PC-3 (cell line): Measurements from ENCODE around the gene SEL1L. TPM values are rescaled to one million over a fixed set of nuclear protein-coding genes. Genes with fewer than 3 reads are reported as not detected.
A peak's percentile ranks its signal among the peaks of the same experiment; 100 is the strongest.

Experiments
- ATAC-seq: fragments of 200-7000 bp; cut with Tn5 transposase; 2 replicates; pipeline ENCODE4 v1.9.1; 2020; ENCODE audit warnings: mild to moderate bottlenecking, moderate library complexity
- BruUV-seq: library from RNA; stranded (reverse); fragments of 400-500 nt; replicated peaks from 2 replicates; lab custom pipeline; 2021; lab: Mats Ljungman, UMichigan
- CTCF ChIA-PET: fragments of 300-600 bp; sonication (Branson Sonifier 250); formaldehyde crosslinking; loops from one replicate; lab custom pipeline; 2022; ENCODE audit warnings: antibody characterized with exemption; lab: Charles Lee
- POLR2A ChIA-PET: fragments of 300-600 bp; sonication (Branson Sonifier 250); formaldehyde crosslinking; loops from one replicate; lab custom pipeline; 2022; ENCODE audit warnings: antibody characterized with exemption; ENCODE audit not compliant: unreplicated experiment; lab: Charles Lee
- DNase-seq: peaks from one replicate; pipeline ENCODE4 v3.0.0-alpha.2; 2015
- H2AFZ ChIP-seq: fragments of 300-600 bp; sonication (generic); 2 replicates; pipeline ENCODE4 v1.6.0; 2016; ENCODE audit warnings: antibody characterized with exemption, low read length
- H3F3A ChIP-seq: fragments of 300-600 bp; sonication (generic); one replicate; pipeline ENCODE4 v1.6.0; 2017; ENCODE audit warnings: antibody characterized with exemption, low read length, control low read depth, mild to moderate bottlenecking; ENCODE audit not compliant: unreplicated experiment
- H3K27ac ChIP-seq: fragments of 300-600 bp; sonication (generic); 2 replicates; pipeline ENCODE4 v1.5.1; 2016; ENCODE audit warnings: mild to moderate bottlenecking, low read length
- H3K27me3 ChIP-seq: fragments of 300-600 bp; sonication (generic); 2 replicates; pipeline ENCODE4 v1.6.1; 2016; ENCODE audit warnings: low read length, mixed read lengths
- H3K36me3 ChIP-seq: fragments of 300-600 bp; sonication (generic); 2 replicates; pipeline ENCODE4 v1.6.1; 2016; ENCODE audit warnings: low read depth, mixed run types, low read length, mixed read lengths
- H3K4me1 ChIP-seq: fragments of 300-600 bp; sonication (generic); 2 replicates; pipeline ENCODE4 v1.5.1; 2016; ENCODE audit warnings: low read length; ENCODE audit not compliant: insufficient read depth
- H3K4me2 ChIP-seq: fragments of 300-600 bp; sonication (generic); 2 replicates; pipeline ENCODE4 v1.6.0; 2016; ENCODE audit warnings: low read length
- H3K4me3 ChIP-seq: fragments of 300-600 bp; sonication (generic); 2 replicates; pipeline ENCODE4 v1.5.1; 2016; ENCODE audit warnings: mild to moderate bottlenecking, low read length, mixed read lengths
- H3K79me2 ChIP-seq: fragments of 300-600 bp; sonication (generic); 2 replicates; pipeline ENCODE4 v1.6.1; 2017; ENCODE audit warnings: low read length, mixed read lengths
- H3K9ac ChIP-seq: fragments of 300-600 bp; sonication (generic); 2 replicates; pipeline ENCODE4 v1.6.0; 2016; ENCODE audit warnings: mild to moderate bottlenecking, low read length
- H3K9me2 ChIP-seq: fragments of 300-600 bp; sonication (generic); replicated peaks from 2 replicates; pipeline ENCODE4 v1.6.1; 2016; ENCODE audit warnings: mixed run types, low read length, mixed read lengths
- H3K9me3 ChIP-seq: fragments of 300-600 bp; sonication (generic); 2 replicates; pipeline ENCODE4 v1.6.1; 2016; ENCODE audit warnings: low read length, mixed read lengths
- H4K20me1 ChIP-seq: fragments of 300-600 bp; sonication (generic); 2 replicates; pipeline ENCODE4 v1.6.1; 2016; ENCODE audit warnings: low read length, mixed read lengths
- EZH2 ChIP-seq: fragments of 300-600 bp; sonication (generic); IDR thresholded peaks from one replicate; pipeline ENCODE4 v1.6.1; 2017; ENCODE audit warnings: antibody characterized with exemption, mild to moderate bottlenecking, low read length; ENCODE audit not compliant: unreplicated experiment
- EZH2phosphoT487 ChIP-seq: fragments of 300-600 bp; sonication (generic); IDR thresholded peaks from 2 replicates; pipeline ENCODE4 v1.6.1; 2018; ENCODE audit warnings: mild to moderate bottlenecking, antibody characterized with exemption, low read length, borderline replicate concordance
- intact Hi-C: fragments of 100-400 bp; cut with micrococcal nuclease; formaldehyde crosslinking; loops from 2 replicates; pipeline ENCODE4 v1.9.0; 2023
- total RNA-seq: library from RNA; depleted of rRNA; stranded (reverse); fragments of >200 nt; gene quantifications from 2 replicates; pipeline ENCODE4 v1.2.3, GENCODE V29; 2014
- TF ChIP-seq, protein P1 (sequence below): fragments of 300-600 bp; sonication (generic); conservative IDR thresholded peaks from 2 replicates; pipeline ENCODE4 v1.5.1; 2017; ENCODE audit warnings: antibody characterized with exemption, low read depth, mild to moderate bottlenecking, low read length

SEL1L gene
- total RNA-seq, 1 experiment from 2014 or later, result 46.9 TPM

DNA sequence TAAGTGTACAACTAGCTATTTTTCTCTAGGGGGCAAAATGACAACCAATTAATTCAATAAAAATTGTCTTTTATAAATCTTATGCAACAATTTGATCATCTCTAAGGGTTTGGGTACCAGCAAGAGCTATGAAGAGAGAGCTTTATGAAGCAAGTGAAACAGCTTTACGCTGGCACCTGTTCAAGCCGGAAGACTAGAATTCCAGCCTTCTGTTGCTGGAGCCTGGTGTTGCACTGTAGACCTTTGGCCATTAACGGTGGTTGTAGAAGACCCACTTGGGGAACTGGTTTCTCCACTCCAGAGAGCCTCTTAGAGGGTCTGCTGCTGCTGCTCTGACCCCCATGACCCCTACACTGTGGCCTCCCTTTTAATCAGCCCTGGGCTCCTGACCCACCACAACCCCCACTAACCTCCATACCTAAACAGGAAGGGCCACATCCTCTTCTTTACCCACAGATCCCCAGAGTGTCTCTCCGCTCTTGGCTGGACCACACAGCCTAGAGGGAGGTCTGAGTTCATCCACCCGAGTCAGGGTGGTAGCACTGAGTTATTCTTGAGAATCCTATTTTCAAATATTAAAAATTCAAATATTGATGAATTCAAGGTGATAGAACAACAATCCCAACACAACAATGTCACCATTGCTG, 79.0 kb downstream of the SEL1L start:
- TF ChIP-seq, protein P1, sequence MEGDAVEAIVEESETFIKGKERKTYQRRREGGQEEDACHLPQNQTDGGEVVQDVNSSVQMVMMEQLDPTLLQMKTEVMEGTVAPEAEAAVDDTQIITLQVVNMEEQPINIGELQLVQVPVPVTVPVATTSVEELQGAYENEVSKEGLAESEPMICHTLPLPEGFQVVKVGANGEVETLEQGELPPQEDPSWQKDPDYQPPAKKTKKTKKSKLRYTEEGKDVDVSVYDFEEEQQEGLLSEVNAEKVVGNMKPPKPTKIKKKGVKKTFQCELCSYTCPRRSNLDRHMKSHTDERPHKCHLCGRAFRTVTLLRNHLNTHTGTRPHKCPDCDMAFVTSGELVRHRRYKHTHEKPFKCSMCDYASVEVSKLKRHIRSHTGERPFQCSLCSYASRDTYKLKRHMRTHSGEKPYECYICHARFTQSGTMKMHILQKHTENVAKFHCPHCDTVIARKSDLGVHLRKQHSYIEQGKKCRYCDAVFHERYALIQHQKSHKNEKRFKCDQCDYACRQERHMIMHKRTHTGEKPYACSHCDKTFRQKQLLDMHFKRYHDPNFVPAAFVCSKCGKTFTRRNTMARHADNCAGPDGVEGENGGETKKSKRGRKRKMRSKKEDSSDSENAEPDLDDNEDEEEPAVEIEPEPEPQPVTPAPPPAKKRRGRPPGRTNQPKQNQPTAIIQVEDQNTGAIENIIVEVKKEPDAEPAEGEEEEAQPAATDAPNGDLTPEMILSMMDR, result no peak
- TF ChIP-seq EZH2, result no peak
- TF ChIP-seq EZH2phosphoT487, result no peak
- no peak for DNase-seq
- Histone ChIP-seq H3K79me2 (no peaks in the 10 kb centered on the region), H3F3A (no peaks in the 10 kb centered on the region), H3K4me1 (no peaks in the 10 kb centered on the region), H3K9me3 (no peaks in the 10 kb centered on the region), H3K4me3 (no peak overlapping the region), H3K27ac (no peak overlapping the region), H3K36me3 (no peaks in the 10 kb centered on the region), H3K27me3 (no peaks in the 10 kb centered on the region), H4K20me1 (no peaks in the 10 kb centered on the region), H3K9ac (no peak overlapping the region), H3K4me2 (no peak overlapping the region), H2AFZ (no peak overlapping the region), H3K9me2 (no peaks in the 10 kb centered on the region)
- BruUV-seq, result no TSS peak
- ChIA-PET POLR2A (interaction anchor here (0.6 kb wide), 1 partner anchor 88 kb away, joined by 3 read pairs; no protein-coding TSS in a partner anchor), CTCF (interaction anchor here (4.0 kb wide), 1 partner anchor 186 kb away, joined by 35 read pairs; no protein-coding TSS in a partner anchor)
- ATAC-seq, result no peak
- intact Hi-C loops, result loop anchor here (5.0 kb wide), 2 partner anchors 52 to 132 kb away; partner anchors contain the start of gene STON2

DNA sequence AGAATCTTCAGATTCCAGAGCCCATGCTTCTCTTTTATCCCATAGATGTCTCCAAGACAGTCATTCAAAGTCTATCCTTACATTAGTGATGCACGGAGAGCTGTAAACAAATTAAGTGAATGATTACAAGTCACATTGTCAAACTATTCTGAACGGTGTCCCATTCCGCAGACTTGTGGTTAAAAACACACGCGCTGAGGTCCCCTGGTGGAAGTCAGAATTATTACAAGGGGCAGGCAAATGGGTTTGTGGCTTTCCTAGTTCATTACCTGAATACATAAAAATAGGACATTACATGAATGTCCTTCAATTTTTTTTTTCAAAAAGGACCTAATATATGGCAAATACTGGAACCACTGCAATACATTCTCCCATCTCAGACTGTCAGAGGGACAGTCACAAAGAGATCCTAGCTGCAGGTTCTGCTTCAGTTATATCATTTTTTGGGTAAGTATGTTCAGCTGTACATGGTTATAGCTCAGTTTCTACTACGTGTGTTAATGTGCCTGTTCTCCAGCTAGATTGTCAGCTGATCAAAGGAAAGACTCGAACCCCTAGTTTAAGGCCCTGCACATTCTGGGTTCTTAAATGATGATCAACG, 80.4 kb downstream of the SEL1L start:
- DNase-seq (peak; percentile 78), ATAC-seq (peak; percentile 77)
- Histone ChIP-seq H3K27ac (no peak overlapping the region), H3K4me3 (no peak overlapping the region), H3F3A (no peaks in the 10 kb centered on the region), H3K27me3 (no peaks in the 10 kb centered on the region), H3K9me3 (no peaks in the 10 kb centered on the region), H3K79me2 (no peaks in the 10 kb centered on the region), H2AFZ (peak overlapping the region; percentile 60), H4K20me1 (no peaks in the 10 kb centered on the region), H3K4me2 (peak overlapping the region; percentile 52), H3K4me1 (no peaks in the 10 kb centered on the region), H3K9me2 (no peaks in the 10 kb centered on the region), H3K36me3 (no peaks in the 10 kb centered on the region), H3K9ac (no peak overlapping the region)
- intact Hi-C loops, result loop anchor here (1.0 to 5.0 kb wide), 3 partner anchors 51 to 184 kb away; partner anchors contain the start of gene STON2
- CTCF ChIA-PET, result interaction anchor here (0.7 to 4.0 kb wide), 3 partner anchors 12 to 184 kb away, joined by 3 to 35 read pairs (median 4); no protein-coding TSS in a partner anchor
- TF ChIP-seq EZH2phosphoT487 (no peak), EZH2 (no peak)
- TF ChIP-seq, protein P1, result peak; percentile 92
- no TSS peak for BruUV-seq
- POLR2A ChIA-PET, result interaction anchor here (0.7 kb wide), 1 partner anchor 185 kb away, joined by 7 read pairs; no protein-coding TSS in a partner anchor
